Activated naive CD8-positive, alpha-beta T cell treated with anti-CD3 and anti-CD28 coated beads for 36 hours (primary cell): Measurements from ENCODE around the gene UNC45B. TPM values are rescaled to one million over a fixed set of nuclear protein-coding genes. Genes with fewer than 3 reads are reported as not detected.

Experiments used
- DNase-seq: peaks from one replicate; pipeline ENCODE4 v3.0.0; 2021
- H3K27ac Mint-ChIP-seq: one replicate; pipeline ENCODE4 v1.8.0; 2022; ENCODE audit warnings: mild to moderate bottlenecking, moderate library complexity, mixed read lengths
- H3K27me3 Mint-ChIP-seq: one replicate; pipeline ENCODE4 v1.8.0; 2022; ENCODE audit warnings: mild to moderate bottlenecking, mixed read lengths
- H3K36me3 Mint-ChIP-seq: one replicate; pipeline ENCODE4 v1.8.0; 2021; ENCODE audit warnings: mild to moderate bottlenecking, mixed read lengths
- H3K4me1 Mint-ChIP-seq: one replicate; pipeline ENCODE4 v1.8.0; 2021; ENCODE audit warnings: mixed read lengths
- H3K4me3 Mint-ChIP-seq: one replicate; pipeline ENCODE4 v1.8.0; 2022; ENCODE audit warnings: mild to moderate bottlenecking, moderate library complexity, mixed read lengths
- H3K9me3 Mint-ChIP-seq: one replicate; pipeline ENCODE4 v1.8.0; 2022; ENCODE audit warnings: mixed read lengths
- total RNA-seq, 2 experiments: library from RNA; stranded (reverse); gene quantifications; one replicate each; pipeline ENCODE4 v1.2.3, GENCODE V29; 2021

Gene UNC45B
- total RNA-seq, 2 experiments from 2014 or later: 0.06 to 0.10 TPM

DNA sequence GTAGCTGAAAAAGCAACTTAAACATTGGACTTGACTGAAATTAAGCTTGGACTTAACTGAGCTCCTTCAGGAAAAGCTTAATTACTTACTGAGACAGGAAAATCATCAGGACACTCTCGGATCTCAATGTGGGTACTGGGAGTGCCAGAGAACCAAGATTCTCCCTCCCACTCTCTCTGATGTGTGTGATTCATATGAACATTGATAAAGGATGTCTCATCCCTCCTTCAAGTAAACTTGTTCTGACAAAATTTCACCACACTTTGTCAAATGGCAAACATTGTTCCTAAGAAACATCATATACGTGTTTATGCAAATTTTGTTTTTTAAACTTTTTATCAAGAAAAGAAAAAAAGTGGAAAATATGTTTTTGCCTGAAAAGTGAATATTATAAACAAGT lies 91.2 kb downstream of the UNC45B start:
- peaks cover 75% of the 10 kb centered on the region for H3K4me1 Mint-ChIP-seq
- H3K36me3 Mint-ChIP-seq: peaks cover 10% of the 10 kb centered on the region
- no peak for DNase-seq
- no peaks in the 10 kb centered on the region for H3K27me3 Mint-ChIP-seq
- peak overlapping the region; percentile 87 for H3K4me3 Mint-ChIP-seq
- peaks cover 4% of the 10 kb centered on the region for H3K9me3 Mint-ChIP-seq
- H3K27ac Mint-ChIP-seq: peak overlapping the region; percentile 83

Other genes starting within 250 kb of the UNC45B start
- 1 to 10 TPM; 1.8 to 1.9 TPM for gene CCT6B, start 186.4 kb upstream of the UNC45B start, total RNA-seq
- gene ZNF830, start 186.3 kb upstream of the UNC45B start, total RNA-seq: 10 to 100 TPM; 18.9 to 21.6 TPM
- gene LIG3, start 167.3 kb upstream of the UNC45B start, total RNA-seq: 10 to 100 TPM; 43.5 to 45.7 TPM
- gene RFFL, start 84.1 kb upstream of the UNC45B start, total RNA-seq: 10 to 100 TPM in 1 of 2 experiments, 1 to 10 TPM in 1; 9.6 to 10.3 TPM
- 10 to 100 TPM; 25.8 to 30.8 TPM for gene RAD51D, start 28.0 kb upstream of the UNC45B start, total RNA-seq
- gene FNDC8, start 26.2 kb upstream of the UNC45B start, total RNA-seq: not detected
- 10 to 100 TPM; 59.9 to 61.8 TPM for gene NLE1, start 5.5 kb upstream of the UNC45B start, total RNA-seq
- not detected for gene SLC35G3, start 46.6 kb downstream of the UNC45B start, total RNA-seq
- 10 to 100 TPM; 33.9 to 37.9 TPM for gene SLFN5, start 95.3 kb downstream of the UNC45B start, total RNA-seq
- gene SLFN11, start 225.8 kb downstream of the UNC45B start, total RNA-seq: 10 to 100 TPM; 35.6 to 37.9 TPM